HEK293 (cell line): ENCODE data around the gene CCDC120.

Experiments
- CTCF ChIA-PET: fragments of 350-600 bp; formaldehyde crosslinking; extraction: SDS; loops from one replicate; lab custom pipeline; 2021; ENCODE audit warnings: antibody characterized with exemption; lab: Yijun Ruan, JAX
- POLR2A ChIA-PET: fragments of 300-600 bp; formaldehyde crosslinking; extraction: SDS; loops from one replicate; lab custom pipeline; 2020; ENCODE audit warnings: antibody characterized with exemption, inconsistent platforms; lab: Yijun Ruan, JAX
- H3K27ac ChIP-seq: fragments of 200-500 bp; sonication (Bioruptor generic); 2 replicates; pipeline ENCODE4 v1.5.1; 2014; ENCODE audit warnings: low read depth, low read length, control low read depth, inconsistent platforms; ENCODE audit errors: extremely low read depth
- H3K36me3 ChIP-seq, 2 experiments: fragments of 200-500 bp in 1 of 2; sonication (Bioruptor generic) in 1 of 2; 1 replicate in 1 of 2; 2 replicates in 1 of 2; pipeline ENCODE4 v1.5.1; 2014 to 2017; ENCODE audit warnings: inconsistent platforms in 2 of 2, low read length in 2 of 2; ENCODE audit not compliant: control insufficient read depth in 2 of 2, insufficient read depth in 1 of 2
- H3K4me1 ChIP-seq: fragments of 200-500 bp; sonication (Bioruptor generic); 2 replicates; pipeline ENCODE4 v1.5.1; 2014; ENCODE audit warnings: mild to moderate bottlenecking, low read length, inconsistent platforms; ENCODE audit not compliant: control insufficient read depth, insufficient read depth
- H3K4me3 ChIP-seq: 2 replicates; pipeline ENCODE4 v1.5.1; 2011; ENCODE audit warnings: low read depth, mild to moderate bottlenecking, control low read depth, low read length, moderate library complexity
- H3K9me3 ChIP-seq: fragments of 200-500 bp; sonication (Bioruptor generic); 2 replicates; pipeline ENCODE4 v1.5.1; 2014; ENCODE audit warnings: low read depth, low read length, inconsistent platforms; ENCODE audit not compliant: control insufficient read depth, insufficient read depth
- EGR2 ChIP-seq: fragments of 450-650 bp; formaldehyde crosslinking; IDR thresholded peaks from 2 replicates; pipeline ENCODE4 v1.5.1; 2016; ENCODE audit warnings: low read depth, missing biosample characterization, missing genetic modification characterization
- GFI1B ChIP-seq: fragments of 450-650 bp; formaldehyde crosslinking; IDR thresholded peaks from 2 replicates; pipeline ENCODE4 v1.5.1; 2016; ENCODE audit warnings: missing biosample characterization, missing genetic modification characterization
- IKZF3 ChIP-seq: fragments of 450-650 bp; IDR thresholded peaks from 2 replicates; pipeline ENCODE4 v1.5.0; 2018; ENCODE audit warnings: missing biosample characterization, mild to moderate bottlenecking, missing genetic modification characterization, moderate library complexity
- MZF1 ChIP-seq: fragments of 450-650 bp; formaldehyde crosslinking; IDR thresholded peaks from 2 replicates; pipeline ENCODE4 v1.5.1; 2017; ENCODE audit warnings: missing biosample characterization, missing genetic modification characterization, borderline replicate concordance
- OSR2 ChIP-seq: fragments of 450-650 bp; formaldehyde crosslinking; IDR thresholded peaks from 2 replicates; pipeline ENCODE4 v1.5.1; 2016; ENCODE audit warnings: missing biosample characterization, missing genetic modification characterization
- ZNF133 ChIP-seq: fragments of 450-650 bp; formaldehyde crosslinking; IDR thresholded peaks from 2 replicates; pipeline ENCODE4 v1.5.1; 2016; ENCODE audit warnings: missing biosample characterization, missing genetic modification characterization
- ZNF202 ChIP-seq: fragments of 450-650 bp; formaldehyde crosslinking; IDR thresholded peaks from 2 replicates; pipeline ENCODE4 v1.5.1; 2016; ENCODE audit warnings: missing biosample characterization, missing genetic modification characterization, borderline replicate concordance
- ZNF239 ChIP-seq: fragments of 450-650 bp; formaldehyde crosslinking; IDR thresholded peaks from 2 replicates; pipeline ENCODE4 v1.5.1; 2016; ENCODE audit warnings: missing biosample characterization, missing genetic modification characterization
- ZNF394 ChIP-seq: fragments of 450-650 bp; formaldehyde crosslinking; IDR thresholded peaks from 2 replicates; pipeline ENCODE4 v1.5.1; 2016; ENCODE audit warnings: missing biosample characterization, missing genetic modification characterization, mild to moderate bottlenecking, moderate library complexity, borderline replicate concordance
- ZNF426 ChIP-seq: fragments of 450-650 bp; formaldehyde crosslinking; IDR thresholded peaks from 2 replicates; pipeline ENCODE4 v1.5.1; 2017; ENCODE audit warnings: missing biosample characterization, missing genetic modification characterization, mild to moderate bottlenecking, inconsistent platforms, moderate library complexity
- ZNF555 ChIP-seq: fragments of 450-650 bp; formaldehyde crosslinking; conservative IDR thresholded peaks from 2 replicates; pipeline ENCODE4 v1.5.1; 2017; ENCODE audit warnings: missing biosample characterization, mild to moderate bottlenecking, missing genetic modification characterization, inconsistent platforms
- ZNF560 ChIP-seq: fragments of 450-650 bp; formaldehyde crosslinking; IDR thresholded peaks from 2 replicates; pipeline ENCODE4 v1.5.1; 2017; ENCODE audit warnings: missing biosample characterization, missing genetic modification characterization, borderline replicate concordance
- ZNF623 ChIP-seq: fragments of 450-650 bp; formaldehyde crosslinking; IDR thresholded peaks from 2 replicates; pipeline ENCODE4 v1.5.1; 2016; ENCODE audit warnings: missing biosample characterization, missing genetic modification characterization
- ZNF624 ChIP-seq: fragments of 450-650 bp; formaldehyde crosslinking; IDR thresholded peaks from 2 replicates; pipeline ENCODE4 v1.5.1; 2017; ENCODE audit warnings: missing biosample characterization, missing genetic modification characterization
- ZSCAN5A ChIP-seq: fragments of 450-650 bp; formaldehyde crosslinking; IDR thresholded peaks from 2 replicates; pipeline ENCODE4 v1.5.1; 2016; ENCODE audit warnings: missing biosample characterization, missing genetic modification characterization
- TF ChIP-seq, protein P1 (sequence below): sonication (generic); formaldehyde crosslinking; IDR thresholded peaks from 2 replicates; pipeline ENCODE4 v1.8.1; 2022; ENCODE audit warnings: mild to moderate bottlenecking, moderate library complexity, missing genetic modification reagents

The CCDC120 gene

GRCh38 chrX:49110417-49110816 lies 51.6 kb downstream of the CCDC120 start:
- Histone ChIP-seq H3K36me3 (peaks cover 9 to 44% of the 10 kb centered on the region in 2 experiments; a peak in 2 of 3 replicates), H3K4me1 (no peaks in the 10 kb centered on the region)
- TF ChIP-seq MZF1 (no peak), ZNF623 (peak; percentile 94), ZNF624 (tag by site-specific recombination) (no peak)
- TF ChIP-seq, all 188 proteins: peak for 1
- Histone ChIP-seq H3K27ac (no peak overlapping the region), H3K4me3 (no peak overlapping the region), H3K9me3 (no peaks in the 10 kb centered on the region)
- ChIA-PET CTCF (interaction anchor here (0.8 kb wide), 1 partner anchor 620 kb away, joined by 5 read pairs; no protein-coding TSS in a partner anchor), POLR2A (interaction anchor here (1.1 kb wide), 1 partner anchor 10 kb away, joined by 3 read pairs; no protein-coding TSS in a partner anchor)

DNA sequence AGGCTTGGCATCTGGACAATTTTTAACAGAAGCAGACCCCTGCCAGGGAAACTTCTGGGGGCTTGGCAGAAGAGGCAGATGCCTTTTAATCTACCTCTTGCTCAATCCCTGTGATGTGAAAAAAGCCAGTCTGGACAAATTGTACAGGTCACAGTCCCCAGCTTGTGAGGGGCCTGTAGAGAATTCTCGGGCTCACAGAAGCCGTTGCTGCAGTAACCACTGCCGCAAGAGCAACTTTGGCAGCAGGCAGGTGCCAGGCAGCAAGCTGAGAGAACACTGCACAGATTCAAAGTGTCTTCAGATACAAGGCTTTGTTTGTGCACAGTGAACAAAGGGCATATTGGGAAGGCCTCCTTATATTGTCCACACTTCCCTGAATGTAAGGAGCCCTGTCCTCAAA lies 53.0 kb downstream of the CCDC120 start:
- no peak overlapping the region for H3K27ac ChIP-seq
- H3K4me1 ChIP-seq, result no peaks in the 10 kb centered on the region
- no peaks in the 10 kb centered on the region for H3K9me3 ChIP-seq
- CTCF ChIA-PET, result no interaction called here
- peaks cover 8 to 52% of the 10 kb centered on the region in 2 experiments for H3K36me3 ChIP-seq
- POLR2A ChIA-PET, result interaction anchor here (0.9 kb wide), 1 partner anchor 28 kb away, joined by 5 read pairs; no protein-coding TSS in a partner anchor
- H3K4me3 ChIP-seq, result no peak overlapping the region
- TF ChIP-seq, protein P1, sequence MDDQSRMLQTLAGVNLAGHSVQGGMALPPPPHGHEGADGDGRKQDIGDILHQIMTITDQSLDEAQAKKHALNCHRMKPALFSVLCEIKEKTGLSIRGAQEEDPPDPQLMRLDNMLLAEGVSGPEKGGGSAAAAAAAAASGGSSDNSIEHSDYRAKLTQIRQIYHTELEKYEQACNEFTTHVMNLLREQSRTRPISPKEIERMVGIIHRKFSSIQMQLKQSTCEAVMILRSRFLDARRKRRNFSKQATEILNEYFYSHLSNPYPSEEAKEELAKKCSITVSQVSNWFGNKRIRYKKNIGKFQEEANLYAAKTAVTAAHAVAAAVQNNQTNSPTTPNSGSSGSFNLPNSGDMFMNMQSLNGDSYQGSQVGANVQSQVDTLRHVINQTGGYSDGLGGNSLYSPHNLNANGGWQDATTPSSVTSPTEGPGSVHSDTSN (CRISPR knock-in tag), result no peak
- TF ChIP-seq ZNF426 (tag by site-specific recombination) (no peak), ZNF555 (tag by site-specific recombination) (no peak), ZNF560 (no peak), GFI1B (no peak), ZSCAN5A (no peak), ZNF133 (tag by site-specific recombination) (no peak)
- TF ChIP-seq, all 188 proteins: peak for 0

- H3K4me1 ChIP-seq, result no peaks in the 10 kb centered on the region
- POLR2A ChIA-PET, result no interaction called here
- no peak overlapping the region for H3K4me3 ChIP-seq
- no peak overlapping the region for H3K27ac ChIP-seq
- peaks cover 26 to 75% of the 10 kb centered on the region in 2 experiments for H3K36me3 ChIP-seq
- TF ChIP-seq ZNF560 (no peak), ZNF202 (tag by site-specific recombination) (no peak), ZNF239 (tag by site-specific recombination) (no peak), EGR2 (tag by site-specific recombination) (no peak)
- H3K9me3 ChIP-seq, result no peaks in the 10 kb centered on the region
- CTCF ChIA-PET, result no interaction called here
These were observed 57.3 kb downstream of the CCDC120 start for GRCh38 chrX:49116076-49116475.

DNA sequence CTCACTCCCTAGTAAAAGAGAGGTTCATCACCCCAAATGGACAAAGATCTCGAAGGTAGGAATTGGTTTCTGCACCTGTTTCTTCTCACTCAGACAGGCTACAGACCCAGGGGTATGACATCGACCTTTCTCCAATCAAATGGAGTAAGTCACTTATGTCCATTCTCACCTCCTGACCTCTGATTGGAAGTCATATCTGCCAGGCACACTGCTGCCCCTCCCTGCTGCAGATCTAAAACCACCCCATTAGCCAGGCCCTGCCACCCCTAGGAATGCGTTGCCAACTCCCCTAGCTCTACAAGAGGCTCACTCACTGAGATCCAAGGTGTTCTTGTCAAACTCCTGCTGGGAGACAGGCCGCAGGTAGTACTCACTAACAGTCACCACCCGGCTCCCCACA lies 57.9 kb downstream of the CCDC120 start:
- peaks cover 30 to 80% of the 10 kb centered on the region in 2 experiments for H3K36me3 ChIP-seq
- ChIA-PET POLR2A (no interaction called here), CTCF (no interaction called here)
- H3K9me3 ChIP-seq, result no peaks in the 10 kb centered on the region
- no peak for TF ChIP-seq ZNF394 (tag by site-specific recombination)
- no peak for TF ChIP-seq IKZF3
- no peak for TF ChIP-seq ZNF426 (tag by site-specific recombination)
- TF ChIP-seq OSR2, result no peak
- no peaks in the 10 kb centered on the region for H3K4me1 ChIP-seq
- no peak overlapping the region for H3K27ac ChIP-seq
- H3K4me3 ChIP-seq, result no peak overlapping the region
